AG04449 (cell line): ENCODE measurements around the gene VSTM1.

Experiments used
- CTCF ChIA-PET: fragments of 350-600 bp; formaldehyde crosslinking; extraction: SDS; loops from one replicate; lab custom pipeline; 2021; ENCODE audit warnings: antibody characterized with exemption; lab: Yijun Ruan, JAX
- POLR2A ChIA-PET: fragments of 400-600, 350-600 bp; formaldehyde crosslinking; extraction: SDS; loops from one replicate; lab custom pipeline; 2020; ENCODE audit warnings: antibody characterized with exemption, inconsistent platforms; lab: Yijun Ruan, JAX
- DNase-seq: peaks from one replicate; pipeline ENCODE4 v3.0.0-alpha.2; 2010; ENCODE audit warnings: low read depth, low spot score
- H3K4me3 ChIP-seq: 2 replicates; pipeline ENCODE4 v1.5.1; 2011; ENCODE audit warnings: low read depth, mild to moderate bottlenecking, control low read depth, low read length
- TF ChIP-seq, protein P1 (sequence below): IDR thresholded peaks from one replicate; pipeline ENCODE4 v1.5.1; 2011; ENCODE audit warnings: mild to moderate bottlenecking, moderate library complexity, low read length, control low read depth, inconsistent platforms; ENCODE audit not compliant: insufficient read depth; ENCODE audit errors: missing control alignments

The VSTM1 gene

DNA sequence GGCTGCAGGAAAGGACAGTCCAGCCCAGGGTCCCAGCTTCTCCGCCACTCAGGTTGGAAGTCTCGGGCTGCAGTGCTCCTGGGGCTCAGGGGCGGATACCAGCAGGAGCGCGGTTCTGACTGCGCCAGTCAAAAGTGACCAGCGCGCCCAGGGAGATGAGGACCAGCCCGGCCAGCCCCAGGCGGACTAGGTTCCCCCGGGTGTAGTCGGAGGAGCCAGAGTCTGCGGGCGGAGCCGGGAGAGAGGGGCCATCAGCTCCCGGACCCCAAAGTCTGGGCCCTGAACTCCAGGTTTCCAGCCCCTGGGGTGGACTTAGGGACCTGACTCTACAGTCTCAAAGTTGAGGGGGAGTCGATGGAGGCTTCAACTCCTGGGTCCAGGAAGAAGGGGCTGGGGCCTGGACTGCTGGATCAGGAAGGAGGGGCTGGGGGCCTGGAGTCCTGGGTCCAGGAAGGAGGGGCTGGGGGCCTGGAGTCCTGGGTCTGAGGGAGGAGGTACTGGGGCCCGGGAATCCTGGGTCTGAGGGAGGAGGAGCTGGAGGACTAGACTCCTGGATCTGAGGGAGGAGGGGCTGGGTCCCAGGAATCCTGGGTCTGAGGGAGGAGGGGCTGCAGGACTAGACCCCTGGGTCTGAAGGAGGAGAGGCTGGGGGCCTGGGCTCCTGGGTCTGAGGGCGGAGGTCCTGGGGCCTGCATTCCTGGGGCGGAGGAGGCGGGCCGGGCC lies 31.6 kb upstream of the VSTM1 start:
- TF ChIP-seq, protein P1, sequence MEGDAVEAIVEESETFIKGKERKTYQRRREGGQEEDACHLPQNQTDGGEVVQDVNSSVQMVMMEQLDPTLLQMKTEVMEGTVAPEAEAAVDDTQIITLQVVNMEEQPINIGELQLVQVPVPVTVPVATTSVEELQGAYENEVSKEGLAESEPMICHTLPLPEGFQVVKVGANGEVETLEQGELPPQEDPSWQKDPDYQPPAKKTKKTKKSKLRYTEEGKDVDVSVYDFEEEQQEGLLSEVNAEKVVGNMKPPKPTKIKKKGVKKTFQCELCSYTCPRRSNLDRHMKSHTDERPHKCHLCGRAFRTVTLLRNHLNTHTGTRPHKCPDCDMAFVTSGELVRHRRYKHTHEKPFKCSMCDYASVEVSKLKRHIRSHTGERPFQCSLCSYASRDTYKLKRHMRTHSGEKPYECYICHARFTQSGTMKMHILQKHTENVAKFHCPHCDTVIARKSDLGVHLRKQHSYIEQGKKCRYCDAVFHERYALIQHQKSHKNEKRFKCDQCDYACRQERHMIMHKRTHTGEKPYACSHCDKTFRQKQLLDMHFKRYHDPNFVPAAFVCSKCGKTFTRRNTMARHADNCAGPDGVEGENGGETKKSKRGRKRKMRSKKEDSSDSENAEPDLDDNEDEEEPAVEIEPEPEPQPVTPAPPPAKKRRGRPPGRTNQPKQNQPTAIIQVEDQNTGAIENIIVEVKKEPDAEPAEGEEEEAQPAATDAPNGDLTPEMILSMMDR: no peak
- ChIA-PET POLR2A (no interaction called here), CTCF (interaction anchor here (0.7 to 2.1 kb wide), 5 partner anchors 13 to 303 kb away, joined by 3 to 9 read pairs (median 3); partner anchors contain the start of gene CNOT3)

DNA sequence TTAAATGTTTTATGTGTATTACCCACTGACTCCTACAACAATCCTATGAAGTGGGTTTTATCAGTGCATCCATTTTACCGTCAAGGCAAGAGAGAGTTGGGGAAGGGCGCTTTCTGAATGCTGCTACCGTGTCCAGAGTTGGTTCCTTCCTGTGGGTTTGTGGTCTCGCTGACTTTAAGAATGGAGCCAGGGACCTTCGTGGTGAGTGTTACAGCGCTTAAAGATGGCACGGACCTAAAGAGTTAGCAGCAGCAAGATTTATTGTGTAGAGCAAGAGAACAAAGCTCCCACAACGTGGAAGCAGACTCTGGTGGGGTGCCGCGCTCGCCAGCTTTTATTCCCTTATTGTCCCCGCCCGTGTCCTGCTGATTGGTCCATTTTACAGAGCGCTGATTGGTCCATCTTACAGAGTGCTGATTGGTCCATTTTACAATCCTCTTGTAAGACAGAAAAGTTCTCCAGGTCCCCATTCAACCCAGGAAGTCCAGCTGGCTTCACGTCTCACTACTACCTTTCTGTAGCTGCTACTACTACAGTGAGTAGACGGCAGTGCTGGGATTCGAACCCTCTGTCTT lies 30.8 kb upstream of the VSTM1 start:
- H3K4me3 ChIP-seq: no peak overlapping the region
- ChIA-PET POLR2A (no interaction called here), CTCF (interaction anchor here (0.7 to 2.1 kb wide), 3 partner anchors 13 to 296 kb away, joined by 3 to 5 read pairs (median 3); no protein-coding TSS in a partner anchor)
- TF ChIP-seq, protein P1: no peak
- DNase-seq: no peak

More for the DNA sequence above, 31.6 kb upstream of the VSTM1 start:
- peak overlapping the region; percentile 51 for H3K4me3 ChIP-seq
- no peak for DNase-seq

DNA sequence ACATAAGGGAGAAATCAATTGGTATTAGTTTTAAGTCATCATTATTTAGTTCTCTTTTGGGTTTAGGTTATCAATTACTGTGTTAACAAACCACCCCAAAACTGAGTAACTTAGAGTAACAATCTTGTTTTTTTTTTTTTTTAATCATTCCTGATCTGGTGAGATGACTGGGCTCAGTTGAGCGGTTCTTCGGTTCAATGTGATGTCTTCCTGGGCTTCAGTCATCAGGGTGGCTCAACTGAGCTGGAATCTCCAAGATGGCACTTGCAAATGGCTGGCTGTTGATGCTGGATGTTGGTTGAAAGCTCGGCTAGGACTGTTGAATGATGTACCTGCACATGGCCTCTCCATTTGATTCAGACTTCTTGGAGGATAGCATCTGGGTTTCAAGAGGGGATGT lies 20.7 kb upstream of the VSTM1 start:
- CTCF ChIA-PET: interaction anchor here (1.2 kb wide), 1 partner anchor 292 kb away, joined by 5 read pairs; no protein-coding TSS in a partner anchor
- POLR2A ChIA-PET: no interaction called here
- TF ChIP-seq, protein P1: no peak
- no peak for DNase-seq
- no peak overlapping the region for H3K4me3 ChIP-seq

DNA sequence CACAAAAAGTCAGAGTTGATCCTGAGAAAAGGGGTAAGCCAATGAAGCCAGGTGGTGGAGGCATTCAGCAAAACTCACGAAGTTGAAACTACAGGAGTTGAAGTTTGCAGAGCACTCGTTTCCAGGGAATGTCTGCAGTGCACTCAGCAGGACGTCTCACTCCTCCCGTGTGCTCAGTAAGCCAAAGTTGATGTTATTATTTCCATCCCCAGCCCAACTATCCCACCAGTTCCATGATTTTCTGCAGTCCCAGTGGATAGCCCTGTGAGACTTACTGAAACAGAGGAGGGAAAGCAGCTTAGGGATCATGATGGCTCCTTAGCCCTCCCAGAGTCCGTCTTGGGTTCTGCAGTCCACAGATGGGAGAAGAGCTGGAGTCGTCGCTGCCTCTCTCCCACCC lies 17.3 kb upstream of the VSTM1 start, which contains the start of gene TARM1:
TSS of gene TARM1 (minus strand) at position 334 of the 400 bp plus-strand sequence. CDS start at position 309, 25 bp downstream.
- ChIA-PET CTCF (no interaction called here), POLR2A (no interaction called here)
- TF ChIP-seq, protein P1: no peak
- DNase-seq: no peak
- no peak within 1 kb of the TSS for H3K4me3 ChIP-seq

DNA sequence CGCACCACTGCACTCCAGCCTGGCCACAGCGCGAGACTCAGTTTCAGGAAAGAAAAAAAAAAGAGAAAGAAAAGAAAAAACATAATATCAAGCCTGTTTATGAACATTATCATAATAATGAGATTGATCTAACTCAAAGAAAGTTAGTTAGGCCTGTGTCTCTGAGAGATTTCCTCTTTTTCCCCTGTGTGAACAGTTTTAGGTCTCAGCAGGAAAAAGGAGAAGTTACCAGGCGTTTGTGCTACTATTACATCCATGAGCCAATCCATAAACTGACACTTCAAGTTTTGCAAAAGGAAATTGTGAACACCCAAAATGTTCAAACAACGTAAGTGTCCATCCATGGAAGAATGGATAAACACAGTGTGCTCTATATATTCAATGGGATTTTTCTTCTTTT lies 13.6 kb upstream of the VSTM1 start:
- DNase-seq: no peak
- CTCF ChIA-PET: no interaction called here
- TF ChIP-seq, protein P1: no peak
- POLR2A ChIA-PET: no interaction called here
- no peak overlapping the region for H3K4me3 ChIP-seq

DNA sequence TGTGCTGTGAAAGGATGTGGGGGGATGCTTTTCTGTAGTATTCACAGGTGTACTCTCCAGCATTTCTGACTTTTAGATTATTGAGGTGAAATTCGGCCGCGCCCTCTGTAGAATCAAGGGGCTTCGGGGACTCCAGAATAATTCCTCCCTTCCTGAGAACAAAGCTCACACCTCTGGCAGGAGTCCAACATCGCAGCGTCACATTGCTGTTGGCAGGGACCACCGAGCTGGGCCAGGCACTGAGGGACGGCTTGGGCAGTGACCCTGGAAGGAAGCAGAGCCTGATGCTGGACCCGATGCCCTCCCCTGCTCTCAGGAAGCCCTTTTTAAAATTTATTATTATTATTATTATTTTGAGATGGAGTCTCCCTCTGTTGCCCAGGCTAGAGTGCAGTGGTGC lies 11.2 kb upstream of the VSTM1 start:
- ChIA-PET CTCF (no interaction called here), POLR2A (no interaction called here)
- no peak overlapping the region for H3K4me3 ChIP-seq
- TF ChIP-seq, protein P1: no peak
- DNase-seq: no peak
